GM23338 (cell line): ENCODE data around the gene DIP2C. TPM values are rescaled to one million over a fixed set of nuclear protein-coding genes. Genes with fewer than 3 reads are reported as not detected.
A peak's percentile ranks its signal among the peaks of the same experiment; 100 is the strongest.
"Not testable (repeated sequence)": the region's sequence is repeated elsewhere in the genome, so short reads cannot be mapped to it uniquely, and the experiment has no call there.

Source experiments
- ATAC-seq: fragments of 200-7000 bp; cut with Tn5 transposase; 3 replicates; pipeline ENCODE4 v1.9.1; 2020
- DNase-seq: peaks from one replicate; pipeline ENCODE4 v3.0.0-alpha.2; 2015; ENCODE audit warnings: low spot score
- H2AFZ ChIP-seq: fragments of 200-600 bp; sonication (generic); 2 replicates; pipeline ENCODE4 v1.8.0; 2016; ENCODE audit warnings: antibody characterized with exemption, mild to moderate bottlenecking, moderate library complexity
- H3F3A ChIP-seq: fragments of 200-600 bp; sonication (generic); replicated peaks from 2 replicates; pipeline ENCODE4 v1.8.0; 2017; ENCODE audit warnings: antibody characterized with exemption, mixed run types, low read depth
- H3K27ac ChIP-seq: fragments of 200-600 bp; sonication (generic); 2 replicates; pipeline ENCODE4 v1.6.1; 2016; ENCODE audit warnings: low read depth
- H3K27me3 ChIP-seq: fragments of 200-600 bp; sonication (generic); 2 replicates; pipeline ENCODE4 v1.8.0; 2016; ENCODE audit warnings: mild to moderate bottlenecking, mixed run types, moderate library complexity; ENCODE audit not compliant: insufficient read depth
- H3K36me3 ChIP-seq: fragments of 200-600 bp; sonication (generic); 2 replicates; pipeline ENCODE4 v1.8.0; 2016; ENCODE audit warnings: mild to moderate bottlenecking; ENCODE audit not compliant: insufficient read depth
- H3K4me1 ChIP-seq: fragments of 200-600 bp; sonication (generic); 2 replicates; pipeline ENCODE4 v1.8.0; 2016; ENCODE audit warnings: mild to moderate bottlenecking, moderate library complexity; ENCODE audit not compliant: insufficient read depth
- H3K4me2 ChIP-seq: fragments of 200-600 bp; sonication (generic); 2 replicates; pipeline ENCODE4 v1.7.1; 2017; ENCODE audit warnings: mixed run types
- H3K4me3 ChIP-seq: fragments of 200-600 bp; sonication (generic); 2 replicates; pipeline ENCODE4 v1.6.1; 2016; ENCODE audit warnings: mixed run types
- H3K79me2 ChIP-seq: fragments of 200-600 bp; sonication (generic); replicated peaks from 2 replicates; pipeline ENCODE4 v1.8.0; 2017; ENCODE audit warnings: mild to moderate bottlenecking; ENCODE audit not compliant: insufficient read depth
- H3K9me2 ChIP-seq: fragments of 200-600 bp; sonication (generic); 2 replicates; pipeline ENCODE4 v1.8.0; 2017; ENCODE audit not compliant: insufficient read depth
- H4K20me1 ChIP-seq: fragments of 200-600 bp; sonication (generic); replicated peaks from 2 replicates; pipeline ENCODE4 v1.8.0; 2017; ENCODE audit warnings: mild to moderate bottlenecking; ENCODE audit not compliant: insufficient read depth
- H3K27ac Mint-ChIP-seq: 2 replicates; pipeline ENCODE4 v1.8.0; 2020; ENCODE audit warnings: inconsistent platforms, mild to moderate bottlenecking, moderate library complexity, mixed read lengths
- H3K27me3 Mint-ChIP-seq: 3 replicates; pipeline ENCODE4 v1.8.0; 2022; ENCODE audit warnings: low read depth, mild to moderate bottlenecking, moderate library complexity, mixed read lengths, inconsistent platforms; ENCODE audit not compliant: insufficient read depth, poor library complexity
- H3K36me3 Mint-ChIP-seq: 3 replicates; pipeline ENCODE4 v1.8.0; 2021; ENCODE audit warnings: low read depth, mild to moderate bottlenecking, inconsistent platforms, moderate library complexity, mixed read lengths
- H3K4me1 Mint-ChIP-seq: 3 replicates; pipeline ENCODE4 v1.8.0; 2020; ENCODE audit warnings: mild to moderate bottlenecking, inconsistent platforms, mixed read lengths
- H3K4me3 Mint-ChIP-seq: 3 replicates; pipeline ENCODE4 v1.8.0; 2021; ENCODE audit warnings: moderate library complexity, mild to moderate bottlenecking, inconsistent platforms, mixed read lengths
- H3K9me3 Mint-ChIP-seq: 3 replicates; pipeline ENCODE4 v1.8.0; 2020; ENCODE audit warnings: moderate library complexity, mild to moderate bottlenecking, inconsistent platforms, mixed read lengths
- EZH2 ChIP-seq: fragments of 200-600 bp; sonication (generic); IDR thresholded peaks from one replicate; pipeline ENCODE4 v1.8.0; 2017; ENCODE audit warnings: antibody characterized with exemption, mild to moderate bottlenecking, low read depth; ENCODE audit not compliant: unreplicated experiment
- JUNB ChIP-seq: IDR thresholded peaks from one replicate; pipeline ENCODE4 v1.6.1; 2016; ENCODE audit warnings: antibody characterized with exemption; ENCODE audit not compliant: unreplicated experiment
- POLR2AphosphoS5 ChIP-seq: IDR thresholded peaks from 2 replicates; pipeline ENCODE4 v1.6.1; 2016; ENCODE audit warnings: antibody characterized with exemption, low read depth
- ZNF114 ChIP-seq: fragments of 250-450 bp; sonication (Bioruptor Pico); IDR thresholded peaks from 2 replicates; pipeline ENCODE4 v1.5.0; 2020; ENCODE audit warnings: mild to moderate bottlenecking, moderate library complexity
- ZNF331 ChIP-seq: fragments of 250-450 bp; sonication (Bioruptor Pico); IDR thresholded peaks from 2 replicates; pipeline ENCODE4 v1.5.0; 2020; ENCODE audit warnings: low read depth, mild to moderate bottlenecking, moderate library complexity
- polyA plus RNA-seq: library from polyadenylated mRNA; unstranded; fragments of >200 nt; fragmentation: Nextera tagmentation; extraction: Ambion mirVana; gene quantifications from 2 replicates; pipeline ENCODE4 v1.2.1, GENCODE V29; 2016
- total RNA-seq: library from RNA; depleted of rRNA; stranded (reverse); fragments of >200 nt; shearing (Covaris generic); gene quantifications from 2 replicates; pipeline ENCODE4 v1.2.3, GENCODE V29; 2014

DIP2C gene
- total and polyA plus RNA-seq, 2 experiments from 2014 or later, result 5.1 to 7.7 TPM

- not testable (repeated sequence) for H3K36me3 ChIP-seq, H3K4me3 Mint-ChIP-seq, H3K27ac ChIP-seq, H3K9me3 Mint-ChIP-seq, H3K4me3 ChIP-seq, H3K36me3 Mint-ChIP-seq, DNase-seq, H3K27me3 Mint-ChIP-seq, H3K9me2 ChIP-seq, H3F3A ChIP-seq, H2AFZ ChIP-seq, ATAC-seq, H3K27ac Mint-ChIP-seq, H3K4me2 ChIP-seq, H3K27me3 ChIP-seq
- Histone ChIP-seq H3K79me2 (peaks cover 40% of the 10 kb centered on the region), H3K4me1 (peaks cover 12% of the 10 kb centered on the region; the same call in 1 of the 2 replicates), H4K20me1 (peaks cover 27% of the 10 kb centered on the region)
- H3K4me1 Mint-ChIP-seq, result peaks cover 24% of the 10 kb centered on the region
These were observed 56.7 kb downstream of the DIP2C start for GRCh38 chr10:632807-633177.

DNA sequence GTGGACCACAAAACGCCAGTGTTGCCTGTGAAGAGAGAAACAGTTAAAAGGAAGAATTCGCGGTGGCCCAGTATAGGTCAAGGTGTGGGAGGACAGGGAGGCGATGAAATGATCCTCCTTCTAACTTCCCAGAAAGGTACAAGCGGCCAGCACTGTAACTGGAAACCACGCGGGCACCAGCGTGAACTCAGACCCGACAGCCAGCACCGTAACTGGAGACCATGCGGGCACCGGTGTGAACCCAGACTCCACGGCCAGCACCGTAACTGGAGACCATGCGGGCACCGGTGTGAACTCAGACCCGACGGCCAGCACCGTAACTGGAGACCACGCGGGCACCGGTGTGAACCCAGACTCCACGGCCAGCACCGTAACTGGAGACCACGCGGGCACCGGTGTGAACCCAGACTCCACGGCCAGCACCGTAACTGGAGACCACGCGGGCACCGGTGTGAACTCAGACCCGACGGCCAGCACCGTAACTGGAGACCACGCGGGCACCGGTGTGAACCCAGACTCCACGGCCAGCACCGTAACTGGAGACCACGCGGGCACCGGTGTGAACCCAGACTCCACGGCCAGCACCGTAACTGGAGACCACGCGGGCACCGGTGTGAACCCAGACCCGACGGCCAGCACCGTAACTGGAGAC is 57.2 kb downstream of the DIP2C start:
- H3F3A ChIP-seq, H3K36me3 Mint-ChIP-seq, H3K27me3 Mint-ChIP-seq, DNase-seq, H3K27me3 ChIP-seq, H3K27ac Mint-ChIP-seq, H3K4me3 ChIP-seq, H2AFZ ChIP-seq, H3K4me3 Mint-ChIP-seq, H3K4me1 ChIP-seq, H3K36me3 ChIP-seq, H3K9me2 ChIP-seq, H3K9me3 Mint-ChIP-seq, H3K4me2 ChIP-seq, ATAC-seq, H3K27ac ChIP-seq: not testable (repeated sequence)
- H4K20me1 ChIP-seq, result peaks cover 23% of the 10 kb centered on the region
- H3K79me2 ChIP-seq, result peaks cover 36% of the 10 kb centered on the region
- H3K4me1 Mint-ChIP-seq, result peaks cover 19% of the 10 kb centered on the region

DNA sequence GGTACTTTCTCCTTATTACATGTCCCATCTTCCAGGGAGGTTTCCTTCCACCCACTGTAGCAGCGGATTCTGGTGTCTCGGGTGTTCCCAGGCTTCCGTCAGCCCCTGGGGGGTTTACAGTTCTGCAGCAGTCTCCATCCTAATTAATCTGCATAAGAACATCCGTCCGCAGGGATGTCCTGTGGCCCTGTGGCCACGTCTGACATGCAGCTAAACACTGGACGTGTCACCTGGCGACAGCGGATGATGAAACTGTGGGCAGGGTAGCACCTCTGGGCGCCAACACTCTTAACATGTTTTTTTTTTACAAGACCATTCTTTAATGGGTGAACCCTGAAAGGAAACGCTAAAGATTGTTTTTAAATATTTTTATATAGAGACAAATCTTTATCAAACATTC is 58.2 kb downstream of the DIP2C start:
- DNase-seq (no peak), ATAC-seq (no peak)
- Mint-ChIP-seq H3K27ac (0 out of 2 replicates have a peak overlapping the region, but pooled peaks have one; percentile 56), H3K36me3 (no peaks in the 10 kb centered on the region; the same call in 2 of the 3 replicates), H3K27me3 (peaks cover 7% of the 10 kb centered on the region), H3K9me3 (no peaks in the 10 kb centered on the region), H3K4me3 (no peak overlapping the region), H3K4me1 (peaks cover 26% of the 10 kb centered on the region)
- Histone ChIP-seq H2AFZ (no peak overlapping the region), H3K4me2 (no peak overlapping the region), H3K4me3 (no peak overlapping the region), H3K4me1 (0 out of 2 replicates have a peak, but pooled peaks cover 7% of the 10 kb centered on the region), H3F3A (no peaks in the 10 kb centered on the region), H4K20me1 (peaks cover 23% of the 10 kb centered on the region), H3K27me3 (no peaks in the 10 kb centered on the region), H3K36me3 (no peaks in the 10 kb centered on the region), H3K9me2 (no peaks in the 10 kb centered on the region), H3K27ac (no peak overlapping the region), H3K79me2 (peaks cover 37% of the 10 kb centered on the region)
- TF ChIP-seq POLR2AphosphoS5 (no peak), ZNF114 (CRISPR knock-in tag) (no peak), JUNB (no peak), EZH2 (no peak), ZNF331 (CRISPR knock-in tag) (no peak)
